HepG2 (cell line): ENCODE data around the gene UBXN1. TPM values are rescaled to one million over a fixed set of nuclear protein-coding genes. Genes with fewer than 3 reads are reported as not detected.
A peak's percentile ranks its signal among the peaks of the same experiment; 100 is the strongest.

ENCODE experiments used
- CHCHD3 ChIP-seq: sonication (generic); formaldehyde crosslinking; IDR thresholded peaks from 2 replicates; pipeline ENCODE4 v1.8.0; 2022; ENCODE audit warnings: mild to moderate bottlenecking, missing genetic modification reagents, moderate library complexity
- DPF2 ChIP-seq: sonication (generic); formaldehyde crosslinking; IDR thresholded peaks from 2 replicates; pipeline ENCODE4 v1.4.0; 2020; ENCODE audit warnings: mild to moderate bottlenecking, low read depth, missing genetic modification reagents, borderline replicate concordance
- FOSL1 ChIP-seq: sonication (generic); formaldehyde crosslinking; IDR thresholded peaks from 2 replicates; pipeline ENCODE4 v1.9.0; 2021; ENCODE audit warnings: missing genetic modification reagents, borderline replicate concordance
- FOXP1 ChIP-seq, 2 experiments: fragments of 450-650 bp in 1 of 2; IDR thresholded peaks; 2 replicates each; pipeline ENCODE4 v1.6.1; 2017 to 2018; ENCODE audit warnings: antibody characterized with exemption in 1 of 2
- HIC2 ChIP-seq: sonication (generic); formaldehyde crosslinking; IDR thresholded peaks from 2 replicates; pipeline ENCODE4 v1.9.0; 2022; ENCODE audit warnings: low read depth, missing genetic modification reagents
- ISL2 ChIP-seq: sonication (generic); formaldehyde crosslinking; IDR thresholded peaks from 2 replicates; pipeline ENCODE4 v1.5.0; 2020; ENCODE audit warnings: missing genetic modification reagents
- MAX ChIP-seq: IDR thresholded peaks from 2 replicates; pipeline ENCODE4 v1.6.1; 2012; ENCODE audit warnings: inconsistent platforms
- RAD51 ChIP-seq: fragments of 450-650 bp; IDR thresholded peaks from 2 replicates; pipeline ENCODE4 v1.6.1; 2016; ENCODE audit warnings: borderline replicate concordance
- RBM22 ChIP-seq: fragments of 200-400 bp; formaldehyde crosslinking; optimal IDR thresholded peaks from 2 replicates; pipeline ENCODE3; 2017; ENCODE audit warnings: mild to moderate bottlenecking, low read length, moderate library complexity
- TAF15 ChIP-seq: fragments of 200-400 bp; formaldehyde crosslinking; IDR thresholded peaks from one replicate; pipeline ENCODE4 v1.6.1; 2018; ENCODE audit warnings: mild to moderate bottlenecking, low read depth, low read length; ENCODE audit not compliant: poor library complexity, severe bottlenecking
- ZFP37 ChIP-seq: sonication (generic); formaldehyde crosslinking; IDR thresholded peaks from 2 replicates; pipeline ENCODE4 v1.4.0; 2020; ENCODE audit warnings: missing genetic modification reagents, borderline replicate concordance
- ZKSCAN5 ChIP-seq: sonication (generic); formaldehyde crosslinking; IDR thresholded peaks from 2 replicates; pipeline ENCODE4 v1.5.1; 2020; ENCODE audit warnings: mild to moderate bottlenecking, missing genetic modification reagents
- ZNF331 ChIP-seq: sonication (generic); formaldehyde crosslinking; IDR thresholded peaks from 2 replicates; pipeline ENCODE4 v1.4.0; 2020; ENCODE audit warnings: missing genetic modification reagents
- ZNF343 ChIP-seq: sonication (generic); formaldehyde crosslinking; IDR thresholded peaks from 2 replicates; pipeline ENCODE4 v1.4.0; 2020; ENCODE audit warnings: mild to moderate bottlenecking, missing genetic modification reagents
- ZNF407 ChIP-seq: sonication (generic); formaldehyde crosslinking; IDR thresholded peaks from one replicate; pipeline ENCODE4 v1.5.1; 2020; ENCODE audit warnings: mild to moderate bottlenecking, missing genetic modification reagents; ENCODE audit errors: not compliant biosample characterization
- polyA plus RNA-seq, 8 experiments: library from polyadenylated mRNA; depleted of rRNA in 3 of 8; stranded (reverse) in 7 of 8; unstranded in 1 of 8; fragments of >200 nt; fragmentation: Illumina TruSeq in 4 of 8; extraction: Trizol in 4 of 8; gene quantifications; 2 replicates each; pipeline versions ENCODE4 v1.2.1 to v1.2.3, GENCODE V29; 2011 to 2016; ENCODE audit warnings: low read depth in 4 of 8, missing spikeins in 1 of 8, mixed read lengths in 1 of 8; ENCODE audit not compliant: insufficient read depth in 1 of 8
- total RNA-seq, 5 experiments: library from RNA; depleted of rRNA; stranded (reverse); fragments of >200 nt; fragmentation: Illumina TruSeq; extraction: Trizol; gene quantifications; 2 replicates each; pipeline ENCODE4 v1.2.3, GENCODE V29; 2016; ENCODE audit warnings: low read depth in 1 of 5
- TF ChIP-seq, protein P1 (sequence below): sonication (generic); formaldehyde crosslinking; IDR thresholded peaks from 2 replicates; pipeline ENCODE4 v1.8.0; 2022; ENCODE audit warnings: mild to moderate bottlenecking, missing genetic modification reagents, moderate library complexity
- TF ChIP-seq, protein P2 (sequence below): sonication (generic); formaldehyde crosslinking; IDR thresholded peaks from 2 replicates; pipeline ENCODE4 v1.4.0; 2020; ENCODE audit warnings: missing genetic modification reagents, borderline replicate concordance

Gene UBXN1
- total and polyA plus RNA-seq, 2 of the 13 experiments (the other 11 are each of a cell fraction or from before 2014, with no cell fraction given) = 47.5 to 52.4 TPM

- TF ChIP-seq, protein P1, sequence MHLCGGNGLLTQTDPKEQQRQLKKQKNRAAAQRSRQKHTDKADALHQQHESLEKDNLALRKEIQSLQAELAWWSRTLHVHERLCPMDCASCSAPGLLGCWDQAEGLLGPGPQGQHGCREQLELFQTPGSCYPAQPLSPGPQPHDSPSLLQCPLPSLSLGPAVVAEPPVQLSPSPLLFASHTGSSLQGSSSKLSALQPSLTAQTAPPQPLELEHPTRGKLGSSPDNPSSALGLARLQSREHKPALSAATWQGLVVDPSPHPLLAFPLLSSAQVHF (CRISPR knock-in tag) = no peak
- TF ChIP-seq ISL2 (CRISPR knock-in tag) (no peak), RBM22 (no peak), ZNF407 (no peak), FOSL1 (no peak), ZKSCAN5 (CRISPR knock-in tag) (no peak), FOXP1 (IDR thresholded peaks at IDR 0.05) (no peak), FOXP1 (CRISPR knock-in tag; IDR thresholded peaks at IDR 0.05) (no peak), HIC2 (CRISPR knock-in tag) (no peak), CHCHD3 (CRISPR knock-in tag) (no peak), ZNF331 (CRISPR knock-in tag) (no peak), ZNF343 (CRISPR knock-in tag) (no peak), RAD51 (no peak), DPF2 (CRISPR knock-in tag) (no peak), MAX (peak; percentile 64), TAF15 (no peak), ZFP37 (CRISPR knock-in tag) (no peak)
- TF ChIP-seq, protein P2, sequence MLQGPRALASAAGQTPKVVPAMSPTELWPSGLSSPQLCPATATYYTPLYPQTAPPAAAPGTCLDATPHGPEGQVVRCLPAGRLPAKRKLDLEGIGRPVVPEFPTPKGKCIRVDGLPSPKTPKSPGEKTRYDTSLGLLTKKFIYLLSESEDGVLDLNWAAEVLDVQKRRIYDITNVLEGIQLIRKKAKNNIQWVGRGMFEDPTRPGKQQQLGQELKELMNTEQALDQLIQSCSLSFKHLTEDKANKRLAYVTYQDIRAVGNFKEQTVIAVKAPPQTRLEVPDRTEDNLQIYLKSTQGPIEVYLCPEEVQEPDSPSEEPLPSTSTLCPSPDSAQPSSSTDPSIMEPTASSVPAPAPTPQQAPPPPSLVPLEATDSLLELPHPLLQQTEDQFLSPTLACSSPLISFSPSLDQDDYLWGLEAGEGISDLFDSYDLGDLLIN (CRISPR knock-in tag) = no peak
These were observed 49.5 kb upstream of the UBXN1 start, which contains the start of gene TTC9C (continued) for GRCh38 chr11:62728171-62728988.
